Mammary epithelial cell (primary cell): ENCODE measurements around the gene SLCO3A1.

Source experiments
- EZH2 ChIP-seq: IDR thresholded peaks from 2 replicates; pipeline ENCODE4 v1.6.1; 2012; ENCODE audit warnings: low read length, inconsistent platforms, borderline replicate concordance
- TF ChIP-seq, protein P1 (sequence below), 2 donors: IDR thresholded peaks in 1 of 2; conservative IDR thresholded peaks in 1 of 2; 2 replicates each; pipeline ENCODE4 v1.5.1; 2011 to 2012; ENCODE audit warnings: inconsistent platforms in 2 of 2, low read length in 2 of 2, mild to moderate bottlenecking in 2 of 2, control low read depth in 1 of 2, low read depth in 1 of 2; ENCODE audit not compliant: insufficient read depth in 1 of 2; ENCODE audit errors: extremely low read depth in 1 of 2

DNA sequence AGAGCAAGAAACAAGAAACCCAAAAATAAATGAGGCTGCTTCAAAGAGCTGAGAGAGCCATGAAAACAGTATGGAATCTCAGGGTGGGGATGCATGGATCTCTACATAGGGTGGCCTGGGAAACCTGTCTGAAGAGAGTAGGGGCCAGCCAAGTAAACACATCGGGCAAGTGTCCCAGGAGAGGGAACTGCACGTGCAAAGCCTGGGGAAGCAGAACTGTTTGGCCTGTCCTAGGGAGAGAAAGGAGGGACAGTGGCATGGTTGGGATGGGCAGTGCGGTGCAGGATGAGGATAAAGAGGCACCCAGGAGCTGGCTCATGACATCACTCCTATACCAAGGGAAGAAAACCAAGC is 271.1 kb downstream of the SLCO3A1 start:
- TF ChIP-seq, protein P1, sequence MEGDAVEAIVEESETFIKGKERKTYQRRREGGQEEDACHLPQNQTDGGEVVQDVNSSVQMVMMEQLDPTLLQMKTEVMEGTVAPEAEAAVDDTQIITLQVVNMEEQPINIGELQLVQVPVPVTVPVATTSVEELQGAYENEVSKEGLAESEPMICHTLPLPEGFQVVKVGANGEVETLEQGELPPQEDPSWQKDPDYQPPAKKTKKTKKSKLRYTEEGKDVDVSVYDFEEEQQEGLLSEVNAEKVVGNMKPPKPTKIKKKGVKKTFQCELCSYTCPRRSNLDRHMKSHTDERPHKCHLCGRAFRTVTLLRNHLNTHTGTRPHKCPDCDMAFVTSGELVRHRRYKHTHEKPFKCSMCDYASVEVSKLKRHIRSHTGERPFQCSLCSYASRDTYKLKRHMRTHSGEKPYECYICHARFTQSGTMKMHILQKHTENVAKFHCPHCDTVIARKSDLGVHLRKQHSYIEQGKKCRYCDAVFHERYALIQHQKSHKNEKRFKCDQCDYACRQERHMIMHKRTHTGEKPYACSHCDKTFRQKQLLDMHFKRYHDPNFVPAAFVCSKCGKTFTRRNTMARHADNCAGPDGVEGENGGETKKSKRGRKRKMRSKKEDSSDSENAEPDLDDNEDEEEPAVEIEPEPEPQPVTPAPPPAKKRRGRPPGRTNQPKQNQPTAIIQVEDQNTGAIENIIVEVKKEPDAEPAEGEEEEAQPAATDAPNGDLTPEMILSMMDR (conservative IDR thresholded peaks at IDR 0.05 in 1 of 2, IDR thresholded peaks at IDR 0.05 in 1 of 2; ENCODE audit: extremely low read depth in 1 of 2, insufficient read depth in 1 of 2, low read depth in 1 of 2, low read length in 2 of 2), result no peak
- TF ChIP-seq EZH2, result no peak
